ENCODE results near the gene ZBTB8A.
A peak's percentile ranks its signal among the peaks of the same experiment; 100 is the strongest.
"Not testable (repeated sequence)": the region's sequence is repeated elsewhere in the genome, so short reads cannot be mapped to it uniquely, and the experiment has no call there.

The ZBTB8A gene

GRCh38 chr1:32622205-32622604 is 83.0 kb downstream of the ZBTB8A start:
- DNase-seq (ENCODE audit: low read depth), result no peak

GRCh38 chr1:32622806-32623681 is 83.8 kb downstream of the ZBTB8A start:
- no peak for DNase-seq (ENCODE audit: low read depth)

- no peak for DNase-seq (ENCODE audit: low read depth)
Measured at GRCh38 chr1:32623775-32624174, 84.5 kb downstream of the ZBTB8A start.

- DNase-seq (ENCODE audit: low read depth), result no peak
Measured at GRCh38 chr1:32626176-32626575, 86.9 kb downstream of the ZBTB8A start.

- no peak for DNase-seq (ENCODE audit: low read depth)
Measured at GRCh38 chr1:32627596-32628162, 88.5 kb downstream of the ZBTB8A start.

GRCh38 chr1:32630173-32630572 is 90.9 kb downstream of the ZBTB8A start:
- not testable (repeated sequence) for DNase-seq (ENCODE audit: low read depth)

GRCh38 chr1:32632829-32633228 is 93.6 kb downstream of the ZBTB8A start:
- no peak for DNase-seq (ENCODE audit: low read depth)

GRCh38 chr1:32635508-32636277 is 96.5 kb downstream of the ZBTB8A start:
- no peak for DNase-seq (ENCODE audit: low read depth)

- DNase-seq (ENCODE audit: low read depth), result no peak
Measured at GRCh38 chr1:32636914-32637645, 97.9 kb downstream of the ZBTB8A start.

GRCh38 chr1:32639489-32640075 is 100.4 kb downstream of the ZBTB8A start:
- no peak for DNase-seq (ENCODE audit: low read depth)

- DNase-seq (ENCODE audit: low read depth), result not testable (repeated sequence)
Measured at GRCh38 chr1:32642292-32642827, 103.1 kb downstream of the ZBTB8A start.

GRCh38 chr1:32644426-32644825 is 105.2 kb downstream of the ZBTB8A start:
- DNase-seq (ENCODE audit: low read depth), result no peak

GRCh38 chr1:32647308-32648134 is 108.3 kb downstream of the ZBTB8A start:
- DNase-seq (ENCODE audit: low read depth), result no peak

- DNase-seq (ENCODE audit: low read depth), result peak; percentile 83
Measured at GRCh38 chr1:32650248-32650751, 111.1 kb downstream of the ZBTB8A start, which contains the start of gene ZBTB8OS. Gene ZBTB8OS (minus strand): TSS chr1:32650550. CDS start chr1:32650529, 21 bp downstream.

- peak; percentile 95 for DNase-seq (ENCODE audit: low read depth)
Measured at GRCh38 chr1:32650752-32651460, 111.7 kb downstream of the ZBTB8A start, which contains the start of gene RBBP4. Gene RBBP4 (plus strand): TSS chr1:32651208. CDS start chr1:32651307, 99 bp downstream.

- no peak for DNase-seq (ENCODE audit: low read depth)
Measured at GRCh38 chr1:32651461-32652073, 112.3 kb downstream of the ZBTB8A start.

GRCh38 chr1:32652244-32652962 is 113.2 kb downstream of the ZBTB8A start:
- no peak for DNase-seq (ENCODE audit: low read depth)

All from HS-27A (cell line).